ENCODE measurements around the gene OSBPL8.

OSBPL8 gene

GRCh38 chr12:76307083-76307482 lies 252.5 kb downstream of the OSBPL8 start:
- DNase-seq (ENCODE audit: low read depth), result no peak

GRCh38 chr12:76303989-76304460 lies 255.5 kb downstream of the OSBPL8 start:
- no peak for DNase-seq (ENCODE audit: low read depth)

DNA sequence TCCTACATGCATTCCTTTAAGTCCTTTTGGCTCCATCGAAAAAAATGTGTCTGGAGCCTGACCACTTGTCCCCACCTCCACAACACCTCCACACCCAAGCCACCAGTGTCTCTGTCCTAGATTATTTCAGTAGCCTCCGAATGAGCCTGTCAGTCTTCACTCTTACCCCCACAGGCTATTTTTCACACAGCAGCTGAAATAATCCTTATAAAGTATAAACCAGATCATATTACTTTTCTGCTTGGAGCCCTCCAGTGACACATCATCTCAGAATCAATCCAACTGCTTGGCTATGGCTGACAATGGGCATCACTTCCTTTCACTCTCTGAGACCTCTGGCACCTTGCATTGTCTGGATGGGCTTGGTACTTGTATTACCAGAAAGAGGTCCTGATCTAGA lies 256.2 kb downstream of the OSBPL8 start:
- DNase-seq (ENCODE audit: low read depth), result peak; percentile 29
